Measurements from ENCODE around the gene MTMR3. TPM values are rescaled to one million over a fixed set of nuclear protein-coding genes. Genes with fewer than 3 reads are reported as not detected.

The MTMR3 gene
- total RNA-seq, 4 donors from 2014 or later = 52.8 to 101 (median 69.1) TPM

- no peaks in the 10 kb centered on the region for H3K36me3 ChIP-seq
- no peak overlapping the region for H3K4me3 ChIP-seq (replicated peaks in 1 of 3)
- H3K27ac ChIP-seq = no peak overlapping the region
- intact Hi-C loops (cut with DNase I) = no loop called here
- DNase-seq = no peak
- TF ChIP-seq, protein P1, sequence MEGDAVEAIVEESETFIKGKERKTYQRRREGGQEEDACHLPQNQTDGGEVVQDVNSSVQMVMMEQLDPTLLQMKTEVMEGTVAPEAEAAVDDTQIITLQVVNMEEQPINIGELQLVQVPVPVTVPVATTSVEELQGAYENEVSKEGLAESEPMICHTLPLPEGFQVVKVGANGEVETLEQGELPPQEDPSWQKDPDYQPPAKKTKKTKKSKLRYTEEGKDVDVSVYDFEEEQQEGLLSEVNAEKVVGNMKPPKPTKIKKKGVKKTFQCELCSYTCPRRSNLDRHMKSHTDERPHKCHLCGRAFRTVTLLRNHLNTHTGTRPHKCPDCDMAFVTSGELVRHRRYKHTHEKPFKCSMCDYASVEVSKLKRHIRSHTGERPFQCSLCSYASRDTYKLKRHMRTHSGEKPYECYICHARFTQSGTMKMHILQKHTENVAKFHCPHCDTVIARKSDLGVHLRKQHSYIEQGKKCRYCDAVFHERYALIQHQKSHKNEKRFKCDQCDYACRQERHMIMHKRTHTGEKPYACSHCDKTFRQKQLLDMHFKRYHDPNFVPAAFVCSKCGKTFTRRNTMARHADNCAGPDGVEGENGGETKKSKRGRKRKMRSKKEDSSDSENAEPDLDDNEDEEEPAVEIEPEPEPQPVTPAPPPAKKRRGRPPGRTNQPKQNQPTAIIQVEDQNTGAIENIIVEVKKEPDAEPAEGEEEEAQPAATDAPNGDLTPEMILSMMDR (IDR thresholded peaks at IDR 0.05) = no peak
- no peak for TF ChIP-seq POLR2A (IDR thresholded peaks at IDR 0.05)
- H3K4me1 ChIP-seq = peaks cover 0 to 7% of the 10 kb centered on the region in 2 donors
- WGBS, 2 donors = 78 to 87% methylated on average over 2 of the region's 2 CpGs
- no peaks in the 10 kb centered on the region for H3K27me3 ChIP-seq
- H3K9me3 ChIP-seq = no peaks in the 10 kb centered on the region
These were observed 75.2 kb downstream of the MTMR3 start for GRCh38 chr22:29958170-29958569.

GRCh38 chr22:29964776-29965175 is 81.8 kb downstream of the MTMR3 start:
- Histone ChIP-seq H3K4me1 (peaks cover 0 to 6% of the 10 kb centered on the region in 2 donors), H3K27me3 (no peaks in the 10 kb centered on the region), H3K9me3 (no peaks in the 10 kb centered on the region), H3K4me3 (replicated peaks in 1 of 3) (no peak overlapping the region), H3K36me3 (no peaks in the 10 kb centered on the region), H3K27ac (no peak overlapping the region)
- no peak for DNase-seq
- TF ChIP-seq POLR2A (IDR thresholded peaks at IDR 0.05) = no peak
- TF ChIP-seq, protein P1 (IDR thresholded peaks at IDR 0.05) = no peak
- intact Hi-C loops (cut with DNase I) = no loop called here
- WGBS, 2 donors = 88 to 93% methylated on average over 5 of the region's 5 CpGs

- H3K4me3 ChIP-seq (replicated peaks in 1 of 3) = no peak overlapping the region
- intact Hi-C loops (cut with DNase I) = no loop called here
- H3K9me3 ChIP-seq = no peaks in the 10 kb centered on the region
- DNase-seq = no peak
- H3K27ac ChIP-seq = no peak overlapping the region
- H3K27me3 ChIP-seq = no peaks in the 10 kb centered on the region
- no peak for TF ChIP-seq POLR2A (IDR thresholded peaks at IDR 0.05)
- TF ChIP-seq, protein P1 (IDR thresholded peaks at IDR 0.05) = no peak
- H3K36me3 ChIP-seq = no peaks in the 10 kb centered on the region
- H3K4me1 ChIP-seq = peaks cover 0 to 14% of the 10 kb centered on the region in 2 donors
These were observed 84.5 kb downstream of the MTMR3 start for GRCh38 chr22:29967461-29967860.

DNA sequence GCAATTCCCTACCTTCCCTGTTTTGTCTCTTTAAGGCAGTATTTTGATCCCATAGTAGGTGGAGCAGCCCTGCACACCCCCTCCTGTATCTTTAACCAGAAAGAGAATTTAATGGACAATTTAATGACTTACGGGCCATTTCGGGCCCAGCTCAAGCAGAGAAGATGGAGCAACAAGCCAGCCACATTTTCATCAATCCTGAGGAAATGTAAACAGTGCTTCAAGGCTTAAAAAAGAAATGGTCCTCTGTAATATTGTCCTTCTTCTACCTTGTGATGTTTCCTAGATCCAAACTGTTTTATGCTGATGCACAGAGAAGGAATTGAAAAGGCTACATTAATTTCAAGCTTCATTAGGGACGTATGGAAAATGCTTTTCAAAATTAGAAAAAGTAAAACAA is 88.6 kb downstream of the MTMR3 start:
- intact Hi-C loops (cut with DNase I) = no loop called here
- DNase-seq = no peak
- Histone ChIP-seq H3K4me3 (replicated peaks in 1 of 3) (no peak overlapping the region), H3K36me3 (no peaks in the 10 kb centered on the region), H3K4me1 (peaks cover 3 to 20% of the 10 kb centered on the region in 2 donors), H3K27ac (peak overlapping the region in 1 of 3 donors; percentile 24), H3K9me3 (no peaks in the 10 kb centered on the region), H3K27me3 (no peaks in the 10 kb centered on the region)
- TF ChIP-seq, protein P1 (IDR thresholded peaks at IDR 0.05) = no peak
- no peak for TF ChIP-seq POLR2A (IDR thresholded peaks at IDR 0.05)
- WGBS, 2 donors = 94 to 96% methylated on average over 3 of the region's 3 CpGs

DNA sequence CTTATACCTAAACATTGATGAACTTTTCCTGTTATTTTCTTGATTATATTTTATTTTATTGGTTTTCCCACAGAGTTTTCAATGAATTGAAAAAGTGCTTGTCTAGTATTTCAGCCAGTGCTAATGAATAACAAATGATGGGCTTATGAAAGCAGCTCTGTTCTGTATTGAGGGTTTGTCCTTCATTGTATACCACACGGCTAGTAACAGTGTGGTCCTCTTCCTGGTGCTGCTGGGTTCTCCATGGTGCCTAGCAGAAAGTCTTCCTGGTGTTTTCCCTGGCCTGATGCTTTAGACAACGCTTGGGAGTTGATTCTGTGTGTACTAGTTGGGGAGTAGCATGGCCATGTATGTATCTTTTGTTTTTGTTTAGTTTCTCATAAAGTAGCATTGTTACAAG is 89.1 kb downstream of the MTMR3 start:
- TF ChIP-seq, protein P1 (IDR thresholded peaks at IDR 0.05) = no peak
- no peak for TF ChIP-seq POLR2A (IDR thresholded peaks at IDR 0.05)
- Histone ChIP-seq H3K36me3 (no peaks in the 10 kb centered on the region), H3K4me3 (replicated peaks in 1 of 3) (no peak overlapping the region), H3K9me3 (no peaks in the 10 kb centered on the region), H3K27ac (no peak overlapping the region), H3K27me3 (no peaks in the 10 kb centered on the region), H3K4me1 (peaks cover 3 to 20% of the 10 kb centered on the region in 2 donors)
- intact Hi-C loops (cut with DNase I) = no loop called here
- no peak for DNase-seq
- WGBS, 2 donors = 87 to 91% methylated on average over 2 of the region's 2 CpGs
